Measurements from ENCODE around the gene CAPNS2.

DNA sequence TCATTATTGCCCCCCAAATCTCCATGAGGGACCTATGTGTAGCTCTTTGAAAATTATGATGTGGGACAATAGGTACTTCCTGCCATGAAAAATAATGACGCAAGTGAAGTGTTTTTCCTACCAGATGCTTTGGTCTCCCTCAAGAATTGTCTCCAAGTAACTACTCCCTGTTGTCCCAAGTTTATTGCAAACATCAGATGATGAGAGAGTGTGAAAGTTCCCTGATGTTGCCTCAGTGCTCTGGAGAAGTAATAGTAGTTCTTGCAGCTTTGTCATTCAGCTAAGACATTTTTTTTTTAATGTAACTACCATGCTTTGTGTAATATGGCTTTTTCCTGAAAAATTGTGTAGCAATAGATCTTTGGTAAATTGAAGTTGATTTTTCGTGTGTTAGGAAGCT, 37.5 kb upstream of the CAPNS2 start:
- TF ChIP-seq TAF1 (IDR thresholded peaks at IDR 0.05; ENCODE audit: borderline replicate concordance, low read depth, low read length) (no peak), POLR2A (IDR thresholded peaks at IDR 0.05; ENCODE audit: low read depth, low read length) (no peak), POLR2AphosphoS5 (IDR thresholded peaks at IDR 0.05; ENCODE audit: low read depth, low read length) (no peak)
